Heart right ventricle (tissue), 16 donors: ENCODE results near the gene PLXDC2. TPM values are rescaled to one million over a fixed set of nuclear protein-coding genes. Genes with fewer than 3 reads are reported as not detected.
"Not testable (repeated sequence)": the region's sequence is repeated elsewhere in the genome, so short reads cannot be mapped to it uniquely, and the experiment has no call there.

Source experiments
- ATAC-seq, 8 donors: fragments of 200-7000 bp; cut with Tn5 transposase; one replicate each; pipeline ENCODE4 v1.9.1; 2020; ENCODE audit warnings: mild to moderate bottlenecking in 8 of 8, moderate library complexity in 8 of 8, moderate number of reproducible peaks in 1 of 8
- DNase-seq, 2 donors: peaks; one replicate each; pipeline ENCODE4 v3.0.0-alpha.2; 2020
- H3K27ac ChIP-seq, 10 donors: fragments of 200-600 bp; sonication (generic) in 2 of 10; one replicate each; pipeline versions ENCODE4 v1.5.0 to v1.8.0; 2020 to 2022; ENCODE audit warnings: mild to moderate bottlenecking in 3 of 10
- H3K27me3 ChIP-seq, 7 donors: fragments of 200-600 bp; one replicate each; pipeline ENCODE4 v1.8.0; 2021 to 2022; ENCODE audit warnings: mild to moderate bottlenecking in 2 of 7
- H3K36me3 ChIP-seq, 9 donors: fragments of 200-600 bp; sonication (generic) in 1 of 9; one replicate each; pipeline versions ENCODE4 v1.5.0 to v1.8.0; 2020 to 2022; ENCODE audit warnings: mild to moderate bottlenecking in 2 of 9
- H3K4me1 ChIP-seq, 9 donors: fragments of 200-600 bp; sonication (generic) in 1 of 9; one replicate each; pipeline versions ENCODE4 v1.5.0 to v1.8.0; 2020 to 2022; ENCODE audit warnings: mild to moderate bottlenecking in 4 of 9
- H3K4me3 ChIP-seq, 10 donors: fragments of 200-600 bp; sonication (generic) in 2 of 10; one replicate each; pipeline versions ENCODE4 v1.5.0 to v1.8.0; 2020 to 2022; ENCODE audit warnings: mild to moderate bottlenecking in 7 of 10, moderate library complexity in 2 of 10
- H3K9me3 ChIP-seq, 11 donors: fragments of 200-600 bp in 10 of 11; sonication (generic) in 2 of 11; one replicate each; pipeline versions ENCODE4 v1.5.0 to v1.8.0; 2013 to 2022; ENCODE audit warnings: mild to moderate bottlenecking in 2 of 11, control low read depth in 1 of 11, moderate library complexity in 1 of 11
- WGBS, 2 donors: extraction: QIAGEN DNeasy Blood & Tissue Kit; methylation state at CpG; one replicate each; pipeline ENCODE4 v1.1.7; 2013; ENCODE audit warnings: inconsistent platforms in 1 of 2; 5-methylcytosine and 5-hydroxymethylcytosine counted together
- intact Hi-C, 10 donors: fragments of 100-400 bp; cut with DNase I; formaldehyde crosslinking; loops; one replicate each; pipeline versions ENCODE4 v1.11.1 to v1.14.2; 2022
- polyA plus RNA-seq, 2 donors: library from polyadenylated mRNA; stranded (reverse); fragments of 200-250 nt; gene quantifications; one replicate each; pipeline ENCODE4 v1.2.3, GENCODE V29; 2013
- total RNA-seq, 10 donors: library from RNA; stranded (reverse); fragmentation: NEBNext Ultra II Directional in 3 of 10; extraction: Animal tissue kit (Norgen Biotek cat#: 25700) in 3 of 10; gene quantifications; one replicate each; pipeline versions ENCODE4 v1.2.1 to v1.2.4, GENCODE V29; 2021 to 2023
- TF ChIP-seq, protein P1 (sequence below), 9 donors: fragments of 200-600 bp; sonication (generic) in 2 of 9; IDR thresholded peaks; one replicate each; pipeline versions ENCODE4 v1.5.0 to v1.8.0; 2021 to 2022; ENCODE audit warnings: antibody characterized with exemption in 9 of 9, mild to moderate bottlenecking in 5 of 9, moderate library complexity in 1 of 9
- donor health status: Arrhythmogenic right ventricular cardiomyopathy.
- donor health status: ischemic (EF 13 %, LVEDD 7.1; RV severe dilation, severe dysfunction).
- donor health status: healthy with polysubstance abuse.
- donor health status: DM: no; HTN: yes; CAD: no.
- donor health status: DM: no; HTN: no; CAD: no.
- donor health status: ischemic (EF 25% LVEDD 6.9; RV normal size, moderate dysfunction).
- donor health status: ischemic (EF 25% LVEDD 5.7; RV mildly dilated, moderate dysfunction).
- donor health status: healthy.
- donor health status: DM: yes; HTN: yes; CAD: no.
- donor health status: Ischemic cardiomyopathy.
- donor health status: ischemic (EF 35%, LVEDD 5.7; RV mildly dilated, moderate dysfunction).
- donor health status: nonischemic (EF 11% LVEDD 7.7; RV severe dilation, severe dysfunction).
- donor health status: DM: yes; HTN: yes; CAD: no.
- donor health status: PGD.
- donor health status: ischemic (EF 29% LVEDD 5.4; RV normal size, mild dysfunction).
- donor health status: nonischemic (EF 23%, LVEDD 6.1; RV moderate dilation, normal function).

The PLXDC2 gene
- total and polyA plus RNA-seq, 12 donors = 4.6 to 26.8 (median 16.9) TPM

DNA sequence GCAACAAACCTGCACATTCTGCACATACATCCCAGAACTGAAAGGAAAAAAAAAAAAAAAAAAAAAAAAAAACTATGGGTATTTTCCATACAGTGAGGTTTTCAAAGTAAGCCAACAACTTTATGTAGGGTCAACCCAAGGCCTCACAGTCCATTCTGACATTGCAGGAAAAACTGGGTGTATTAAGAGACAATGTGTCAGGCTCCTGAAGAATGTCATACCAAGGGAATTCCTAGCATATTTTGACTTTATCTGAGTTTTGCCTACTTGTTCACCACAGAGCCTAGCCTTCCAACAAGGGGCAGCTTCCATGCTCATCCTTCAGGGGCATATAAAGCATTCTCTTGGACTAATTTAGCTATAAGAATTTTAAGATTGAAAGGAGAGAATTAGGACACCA lies 368.9 kb downstream of the PLXDC2 start:
- no peak overlapping the region for H3K27ac ChIP-seq
- no peak overlapping the region for H3K4me3 ChIP-seq
- no peaks in the 10 kb centered on the region for H3K27me3 ChIP-seq
- DNase-seq = no peak
- H3K4me1 ChIP-seq = no peaks in the 10 kb centered on the region
- peaks cover 0 to 7% (median 0%) of the 10 kb centered on the region in 11 donors for H3K9me3 ChIP-seq
- peaks cover 0 to 17% (median 0%) of the 10 kb centered on the region in 9 donors for H3K36me3 ChIP-seq
- TF ChIP-seq, protein P1, sequence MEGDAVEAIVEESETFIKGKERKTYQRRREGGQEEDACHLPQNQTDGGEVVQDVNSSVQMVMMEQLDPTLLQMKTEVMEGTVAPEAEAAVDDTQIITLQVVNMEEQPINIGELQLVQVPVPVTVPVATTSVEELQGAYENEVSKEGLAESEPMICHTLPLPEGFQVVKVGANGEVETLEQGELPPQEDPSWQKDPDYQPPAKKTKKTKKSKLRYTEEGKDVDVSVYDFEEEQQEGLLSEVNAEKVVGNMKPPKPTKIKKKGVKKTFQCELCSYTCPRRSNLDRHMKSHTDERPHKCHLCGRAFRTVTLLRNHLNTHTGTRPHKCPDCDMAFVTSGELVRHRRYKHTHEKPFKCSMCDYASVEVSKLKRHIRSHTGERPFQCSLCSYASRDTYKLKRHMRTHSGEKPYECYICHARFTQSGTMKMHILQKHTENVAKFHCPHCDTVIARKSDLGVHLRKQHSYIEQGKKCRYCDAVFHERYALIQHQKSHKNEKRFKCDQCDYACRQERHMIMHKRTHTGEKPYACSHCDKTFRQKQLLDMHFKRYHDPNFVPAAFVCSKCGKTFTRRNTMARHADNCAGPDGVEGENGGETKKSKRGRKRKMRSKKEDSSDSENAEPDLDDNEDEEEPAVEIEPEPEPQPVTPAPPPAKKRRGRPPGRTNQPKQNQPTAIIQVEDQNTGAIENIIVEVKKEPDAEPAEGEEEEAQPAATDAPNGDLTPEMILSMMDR (IDR thresholded peaks at IDR 0.05) = no peak
- no peak for ATAC-seq
- intact Hi-C loops = no loop called here

DNA sequence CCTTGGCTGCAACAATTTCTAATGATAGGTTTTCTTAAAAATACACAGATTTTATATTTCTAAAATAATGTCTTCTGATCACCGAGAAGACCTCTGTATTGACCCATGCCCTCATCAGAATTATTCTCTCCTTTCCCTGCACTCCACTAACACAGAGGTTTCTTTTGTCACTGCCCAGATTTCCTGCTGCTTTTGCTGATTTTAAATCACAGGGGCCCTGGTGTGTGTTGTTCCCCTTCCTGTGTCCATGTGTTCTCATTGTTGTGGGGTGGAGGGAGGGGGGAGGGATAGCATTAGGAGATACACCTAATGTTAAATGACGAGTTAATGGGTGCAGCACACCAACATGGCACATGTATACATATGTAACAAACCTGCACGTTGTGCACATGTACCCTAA lies 375.2 kb downstream of the PLXDC2 start:
- intact Hi-C loops, ATAC-seq, H3K4me3 ChIP-seq, H3K27me3 ChIP-seq, H3K36me3 ChIP-seq, DNase-seq, H3K27ac ChIP-seq, H3K4me1 ChIP-seq, H3K9me3 ChIP-seq: not testable (repeated sequence)
- WGBS, 2 donors = 65 to 66% methylated on average over 3 of the region's 3 CpGs

DNA sequence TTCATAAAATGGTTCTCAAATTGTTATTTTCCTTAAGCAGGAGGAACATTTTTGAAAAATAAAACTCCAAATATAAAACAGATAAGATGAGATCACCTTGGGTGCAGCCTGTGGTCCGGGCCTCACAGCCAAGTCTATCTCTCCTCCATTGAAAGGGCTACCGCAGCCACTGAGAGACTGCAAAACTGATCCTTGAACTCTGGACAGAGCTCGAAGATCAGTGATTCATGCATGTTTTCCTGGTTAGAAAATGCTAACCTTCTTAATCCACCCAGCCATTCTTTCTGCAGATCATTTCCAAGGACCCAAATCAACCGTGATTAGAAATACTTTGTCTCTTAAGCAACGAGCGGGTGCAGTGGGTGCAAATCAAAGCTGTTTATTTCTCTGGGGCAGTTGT lies 378.8 kb downstream of the PLXDC2 start:
- 91 to 92% methylated on average over 6 of the region's 6 CpGs for WGBS, 2 donors
- intact Hi-C loops = no loop called here
- no peak for ATAC-seq
- Histone ChIP-seq H3K4me1 (peaks cover 0 to 7% (median 0%) of the 10 kb centered on the region in 9 donors), H3K4me3 (no peak overlapping the region), H3K36me3 (peaks cover 0 to 8% (median 0%) of the 10 kb centered on the region in 9 donors), H3K9me3 (no peaks in the 10 kb centered on the region), H3K27ac (no peak overlapping the region), H3K27me3 (no peaks in the 10 kb centered on the region)
- TF ChIP-seq, protein P1 (IDR thresholded peaks at IDR 0.05) = no peak
- no peak for DNase-seq

DNA sequence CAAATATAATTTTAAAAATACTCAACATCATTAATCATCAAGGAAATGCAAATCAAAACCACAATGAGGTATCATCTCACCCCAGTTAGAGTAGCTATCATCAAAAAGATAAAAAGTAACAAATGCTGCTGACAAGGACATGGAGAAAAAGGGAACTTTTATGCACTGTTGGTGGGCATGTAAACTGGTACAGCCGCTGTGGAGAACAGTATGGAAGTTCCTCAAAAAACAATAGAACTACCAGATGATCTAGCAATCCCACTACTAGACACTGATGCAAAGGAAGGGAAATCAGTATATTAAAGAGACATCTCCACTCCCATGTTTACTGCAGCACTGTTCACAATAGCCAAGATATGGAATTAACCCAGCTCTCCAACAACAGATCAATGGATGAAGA lies 384.5 kb downstream of the PLXDC2 start:
- DNase-seq (no peak), ATAC-seq (no peak)
- WGBS, 2 donors = 83 to 86% methylated on average over 1 of the region's 1 CpG
- Histone ChIP-seq H3K27me3 (no peaks in the 10 kb centered on the region), H3K27ac (no peak overlapping the region), H3K36me3 (no peaks in the 10 kb centered on the region), H3K4me1 (peaks cover 0 to 11% (median 0%) of the 10 kb centered on the region in 9 donors), H3K4me3 (no peak overlapping the region), H3K9me3 (no peaks in the 10 kb centered on the region)
- TF ChIP-seq, protein P1 (IDR thresholded peaks at IDR 0.05) = no peak
- intact Hi-C loops = no loop called here

DNA sequence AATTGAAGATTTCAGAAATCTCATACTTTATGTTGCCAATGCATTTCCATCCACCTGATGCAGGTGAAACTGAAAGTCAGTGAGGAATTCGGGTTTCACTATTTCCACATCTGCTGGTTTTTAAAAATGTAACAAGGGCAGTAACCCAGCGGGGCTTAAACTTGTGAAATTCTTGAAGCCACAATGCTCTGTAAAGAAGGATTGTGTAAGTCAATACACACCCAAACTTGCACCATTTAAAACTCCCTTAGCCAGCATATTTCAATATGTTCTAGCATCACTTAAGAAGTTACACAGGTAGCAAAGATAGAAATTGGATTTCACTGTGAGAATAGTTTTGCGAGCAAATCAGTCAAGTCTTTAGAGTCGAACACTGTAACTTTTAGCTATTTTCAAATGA lies 386.1 kb downstream of the PLXDC2 start:
- no peaks in the 10 kb centered on the region for H3K9me3 ChIP-seq
- H3K4me1 ChIP-seq = peaks cover 0 to 11% (median 0%) of the 10 kb centered on the region in 9 donors
- no peaks in the 10 kb centered on the region for H3K36me3 ChIP-seq
- TF ChIP-seq, protein P1 (IDR thresholded peaks at IDR 0.05) = no peak
- peak overlapping the region in 1 of 10 donors; percentile 6 for H3K4me3 ChIP-seq
- H3K27ac ChIP-seq = no peak overlapping the region
- DNase-seq (no peak), ATAC-seq (no peak)
- 93 to 95% methylated on average over 4 of the region's 4 CpGs for WGBS, 2 donors
- intact Hi-C loops = no loop called here
- H3K27me3 ChIP-seq = no peaks in the 10 kb centered on the region
